H1 (cell line): ENCODE data around the gene RFX2. TPM values are rescaled to one million over a fixed set of nuclear protein-coding genes. Genes with fewer than 3 reads are reported as not detected.

Experiments used
- ATF2 ChIP-seq: IDR thresholded peaks from 2 replicates; pipeline ENCODE4 v1.6.1; 2012; ENCODE audit warnings: low read length, inconsistent platforms
- BACH1 ChIP-seq: IDR thresholded peaks from 2 replicates; pipeline ENCODE4 v1.6.1; 2012; ENCODE audit warnings: low read length, improper control_type of control experiment
- BCL11A ChIP-seq, 2 experiments: IDR thresholded peaks; one replicate each; pipeline ENCODE4 v1.6.1; 2011; ENCODE audit warnings: low read depth in 2 of 2, low read length in 2 of 2, mild to moderate bottlenecking in 2 of 2
- BRCA1 ChIP-seq: IDR thresholded peaks from 2 replicates; pipeline ENCODE4 v1.6.1; 2012; ENCODE audit warnings: low read depth, low read length, improper control_type of control experiment
- CBX5 ChIP-seq: fragments of 300-800, 300-1000 bp; sonication (generic); IDR thresholded peaks from 2 replicates; pipeline ENCODE4 v1.7.1; 2016; ENCODE audit warnings: antibody characterized with exemption, low read length, low read depth
- CBX8 ChIP-seq: fragments of 300-800, 300-1000 bp; sonication (generic); IDR thresholded peaks from 2 replicates; pipeline ENCODE4 v1.7.1; 2016; ENCODE audit warnings: low read depth, low read length, borderline replicate concordance
- CEBPB ChIP-seq: IDR thresholded peaks from 2 replicates; pipeline ENCODE4 v1.6.1; 2012; ENCODE audit warnings: low read depth, low read length
- CHD2 ChIP-seq: IDR thresholded peaks from 2 replicates; pipeline ENCODE4 v1.6.1; 2012; ENCODE audit warnings: low read length, improper control_type of control experiment
- CREB1 ChIP-seq: IDR thresholded peaks from 2 replicates; pipeline ENCODE4 v1.6.1; 2012; ENCODE audit warnings: inconsistent platforms
- EP300 ChIP-seq, 2 experiments: IDR thresholded peaks; 1 replicate in 1 of 2; 2 replicates in 1 of 2; pipeline ENCODE4 v1.6.1; 2011 to 2012; ENCODE audit warnings: low read depth in 2 of 2, low read length in 2 of 2, mild to moderate bottlenecking in 2 of 2, borderline replicate concordance in 1 of 2, inconsistent platforms in 1 of 2, moderate library complexity in 1 of 2
- FOSL1 ChIP-seq: IDR thresholded peaks from 2 replicates; pipeline ENCODE4 v1.6.1; 2011; ENCODE audit warnings: mild to moderate bottlenecking, low read depth, low read length, moderate library complexity; ENCODE audit not compliant: insufficient read depth
- KDM1A ChIP-seq: fragments of 200-600, 300-600 bp; sonication (generic); IDR thresholded peaks from 2 replicates; pipeline ENCODE4 v1.7.1; 2016; ENCODE audit warnings: mild to moderate bottlenecking, low read length, borderline replicate concordance
- KDM4A ChIP-seq: IDR thresholded peaks from one replicate; pipeline ENCODE4 v1.7.1; 2012; ENCODE audit warnings: low read depth, mild to moderate bottlenecking, moderate library complexity, low read length, inconsistent platforms; ENCODE audit not compliant: severe bottlenecking
- MAFK ChIP-seq: IDR thresholded peaks from 2 replicates; pipeline ENCODE4 v1.6.1; 2012; ENCODE audit warnings: low read depth, mild to moderate bottlenecking, improper control_type of control experiment, low read length
- RAD21 ChIP-seq, 2 experiments: IDR thresholded peaks in 1 of 2; conservative IDR thresholded peaks in 1 of 2; 2 replicates each; pipeline ENCODE4 v1.6.1; 2011; ENCODE audit warnings: low read depth in 2 of 2, low read length in 2 of 2, improper control_type of control experiment in 1 of 2, inconsistent platforms in 1 of 2, mild to moderate bottlenecking in 1 of 2, moderate library complexity in 1 of 2
- RBBP5 ChIP-seq: IDR thresholded peaks from 2 replicates; pipeline ENCODE4 v1.7.1; 2012; ENCODE audit warnings: low read depth, mild to moderate bottlenecking, inconsistent platforms, low read length, moderate library complexity, borderline replicate concordance
- SIN3A ChIP-seq, 2 experiments: IDR thresholded peaks in 1 of 2; conservative IDR thresholded peaks in 1 of 2; 2 replicates each; pipeline ENCODE4 v1.6.1; 2011 to 2012; ENCODE audit warnings: low read length in 2 of 2, improper control_type of control experiment in 1 of 2, low read depth in 1 of 2, mild to moderate bottlenecking in 1 of 2
- SIRT6 ChIP-seq: IDR thresholded peaks from one replicate; pipeline ENCODE4 v1.7.1; 2012; ENCODE audit warnings: low read length, inconsistent platforms
- SRF ChIP-seq: IDR thresholded peaks from 2 replicates; pipeline ENCODE4 v1.6.1; 2011; ENCODE audit warnings: mild to moderate bottlenecking, low read depth, low read length, moderate library complexity
- TAF1 ChIP-seq: IDR thresholded peaks from 2 replicates; pipeline ENCODE4 v1.6.1; 2011; ENCODE audit warnings: mild to moderate bottlenecking, low read depth, low read length
- ZNF274 ChIP-seq: IDR thresholded peaks from 2 replicates; pipeline ENCODE4 v1.7.0; 2012; ENCODE audit warnings: low read length, borderline replicate concordance; ENCODE audit errors: extremely low read depth
- polyA plus RNA-seq, 7 experiments: library from polyadenylated mRNA; depleted of rRNA in 3 of 7; stranded (reverse) in 5 of 7; unstranded in 2 of 7; fragments of >200 nt in 5 of 7; fragments of 200-250 nt in 2 of 7; gene quantifications; 1 replicate in 5 of 7; 2 replicates in 1 of 7; 4 replicates in 1 of 7; pipeline versions ENCODE4 v1.2.1 to v1.2.3, GENCODE V29; 2011 to 2013; ENCODE audit warnings: missing spikeins in 2 of 7, mixed read lengths in 2 of 7
- total RNA-seq: library from RNA; stranded (reverse); fragmentation: NEBNext Ultra II Directional; extraction: Animal tissue kit (Norgen Biotek cat#: 25700); gene quantifications from 2 replicates; pipeline ENCODE4 v1.2.1, GENCODE V29; 2021
- TF ChIP-seq, protein P1 (sequence below): IDR thresholded peaks from 2 replicates; pipeline ENCODE4 v1.6.1; 2011; ENCODE audit warnings: low read depth, mild to moderate bottlenecking, low read length; ENCODE audit not compliant: insufficient read depth

Gene RFX2
- total and polyA plus RNA-seq, 2 of the 8 experiments (the other 6 are each of a cell fraction or from before 2014, with no cell fraction given): 4.8 to 5.3 TPM

- TF ChIP-seq BACH1: no peak
- TF ChIP-seq CREB1: no peak; the same call in 1 of the 2 replicates
- TF ChIP-seq CEBPB: no peak
- TF ChIP-seq SIN3A (conservative IDR thresholded peaks at IDR 0.05 in 1 of 2, IDR thresholded peaks at IDR 0.05 in 1 of 2; ENCODE audit: low read depth in 1 of 2, low read length in 2 of 2): 0 out of 4 replicates have a peak, but pooled peaks of 1 of the 2 experiments have one; percentile 31
- TF ChIP-seq RAD21 (IDR thresholded peaks at IDR 0.05 in 1 of 2, conservative IDR thresholded peaks at IDR 0.05 in 1 of 2; ENCODE audit: low read depth in 2 of 2, low read length in 2 of 2): no peak
- TF ChIP-seq, protein P1, sequence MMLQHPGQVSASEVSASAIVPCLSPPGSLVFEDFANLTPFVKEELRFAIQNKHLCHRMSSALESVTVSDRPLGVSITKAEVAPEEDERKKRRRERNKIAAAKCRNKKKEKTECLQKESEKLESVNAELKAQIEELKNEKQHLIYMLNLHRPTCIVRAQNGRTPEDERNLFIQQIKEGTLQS: no peak
- TF ChIP-seq RBBP5: peak; percentile 80; the same call in 1 of the 2 replicates
- no peak for TF ChIP-seq SIRT6
- TF ChIP-seq BRCA1: no peak
- no peak for TF ChIP-seq EP300 (IDR thresholded peaks at IDR 0.05; ENCODE audit: borderline replicate concordance in 1 of 2, low read depth in 2 of 2, low read length in 2 of 2)
- TF ChIP-seq MAFK: no peak
- TF ChIP-seq CHD2: peak; percentile 60; the same call in 1 of the 2 replicates
- TF ChIP-seq BCL11A (IDR thresholded peaks at IDR 0.05; ENCODE audit: low read depth in 2 of 2, low read length in 2 of 2): no peak
- no peak for TF ChIP-seq KDM1A
- no peak for TF ChIP-seq CBX8
- TF ChIP-seq ZNF274: no peak
- TF ChIP-seq ATF2: no peak
- TF ChIP-seq KDM4A: peak; percentile 65
- TF ChIP-seq SRF: no peak
- no peak for TF ChIP-seq FOSL1
- no peak for TF ChIP-seq CBX5
- peak; percentile 96 for TF ChIP-seq TAF1
Observed at GRCh38 chr19:5977785-5978605, 132.3 kb downstream of the RFX2 start, which contains the start of gene RANBP3 (continued).
